NCI-H460 (cell line): ENCODE measurements around the gene CAP1. TPM values are rescaled to one million over a fixed set of nuclear protein-coding genes. Genes with fewer than 3 reads are reported as not detected.

Experiments
- DNase-seq: peaks from one replicate; pipeline ENCODE4 v3.0.0-alpha.2; 2016; ENCODE audit warnings: low read depth; ENCODE audit errors: extremely low read depth
- total RNA-seq: library from RNA; depleted of rRNA; stranded (reverse); fragments of >200 nt; shearing (Covaris generic); gene quantifications from 2 replicates; pipeline ENCODE4 v1.2.3, GENCODE V29; 2014

Gene CAP1
- total RNA-seq, 1 experiment from 2014 or later, result 163 TPM

- no peak for DNase-seq
Observed at GRCh38 chr1:40058097-40058452, 17.5 kb downstream of the CAP1 start.

GRCh38 chr1:40058453-40059337, 18.2 kb downstream of the CAP1 start:
- DNase-seq, result no peak

GRCh38 chr1:40059338-40059959, 18.9 kb downstream of the CAP1 start:
- DNase-seq, result no peak

DNA sequence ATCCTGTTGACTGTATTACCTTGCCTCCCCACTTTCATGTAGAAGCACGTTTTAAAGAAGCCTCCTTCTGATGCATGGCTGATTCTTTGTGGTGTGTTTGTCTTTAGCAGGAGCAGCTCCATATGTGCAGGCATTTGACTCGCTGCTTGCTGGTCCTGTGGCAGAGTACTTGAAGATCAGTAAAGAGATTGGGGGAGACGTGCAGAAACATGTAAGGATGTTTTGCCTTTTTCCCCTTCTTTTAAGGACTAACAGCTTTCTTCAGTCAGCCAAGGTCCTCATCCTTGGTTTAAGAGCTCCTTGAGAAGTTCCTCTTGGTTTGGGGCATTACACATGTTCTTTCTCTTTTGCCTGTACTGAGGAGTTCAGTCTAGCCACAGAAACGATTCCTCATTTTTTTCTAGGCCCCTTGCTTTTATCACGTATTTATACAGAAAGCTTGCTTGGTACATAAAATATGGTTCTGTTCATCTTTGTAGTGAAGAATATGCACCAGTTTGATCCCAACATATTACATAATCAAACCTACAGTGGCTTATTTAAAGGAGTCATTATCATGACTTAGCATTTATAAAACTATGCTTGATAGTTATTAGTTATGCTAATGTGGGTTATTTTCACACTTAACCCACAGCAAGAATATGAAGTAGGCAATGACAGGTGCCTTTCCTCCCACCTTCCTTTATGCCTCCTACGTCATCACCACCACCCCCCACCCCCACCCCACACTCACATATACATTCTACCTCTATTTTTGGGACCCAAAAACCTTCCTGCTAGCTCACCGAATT, 19.6 kb downstream of the CAP1 start:
- DNase-seq, result no peak

DNA sequence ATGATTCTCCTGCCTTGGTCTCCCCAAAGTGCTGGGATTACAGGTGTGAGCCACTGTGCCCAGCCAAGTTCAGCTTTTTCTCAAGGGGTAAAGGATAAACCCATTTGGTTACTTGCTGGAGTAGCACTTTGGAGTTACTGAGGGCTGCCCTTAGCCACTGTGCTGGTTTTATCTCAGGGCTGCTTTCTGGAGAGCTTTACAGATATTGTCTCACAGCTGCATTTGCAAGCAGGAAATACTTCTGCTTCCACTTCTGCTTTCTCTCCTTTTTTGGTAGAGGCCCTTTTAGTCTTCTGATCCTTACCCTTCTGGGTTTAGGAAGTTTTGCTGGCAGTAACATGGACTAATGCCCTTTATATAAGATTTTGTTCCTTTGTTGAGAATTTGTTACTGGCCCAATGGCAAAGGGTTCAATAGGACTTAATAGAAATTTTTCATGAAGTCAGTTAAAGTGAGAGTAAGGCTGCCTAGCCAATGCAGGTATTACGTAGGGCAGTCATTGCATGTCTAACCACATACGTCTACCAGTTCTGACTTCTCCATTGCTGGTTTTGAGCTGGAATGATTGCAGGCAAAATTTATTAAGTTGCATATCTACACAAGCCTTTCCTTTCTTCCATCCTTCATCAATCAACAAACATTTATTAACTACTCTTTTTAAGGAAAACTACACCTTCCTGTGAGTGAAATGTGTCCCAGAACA, 24.4 kb downstream of the CAP1 start:
- DNase-seq, result no peak

GRCh38 chr1:40067023-40067422, 26.5 kb downstream of the CAP1 start:
- DNase-seq, result no peak

- DNase-seq, result no peak
Observed at GRCh38 chr1:40067851-40068250, 27.3 kb downstream of the CAP1 start.

DNA sequence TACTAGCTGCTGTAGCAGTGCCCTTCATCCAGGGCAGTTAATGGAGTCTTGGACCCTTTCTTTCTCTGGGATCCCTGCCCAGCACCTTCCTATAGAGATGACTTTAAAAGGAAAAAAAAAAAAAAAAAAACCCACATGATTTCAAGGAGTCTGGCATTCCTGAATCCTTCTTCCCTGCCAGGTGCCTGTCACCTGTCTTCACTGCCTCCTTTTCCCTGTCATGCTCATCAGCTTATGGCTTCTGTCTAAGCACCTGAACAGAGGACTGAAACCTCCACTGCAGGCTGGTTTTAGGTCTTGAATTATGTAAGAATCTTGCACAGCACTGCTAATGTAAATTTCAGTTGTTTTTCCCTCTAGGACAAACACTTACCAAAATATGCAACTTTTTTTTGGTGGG, 31.6 kb downstream of the CAP1 start:
- DNase-seq, result no peak

GRCh38 chr1:40073062-40073461, 32.5 kb downstream of the CAP1 start:
- no peak for DNase-seq

DNA sequence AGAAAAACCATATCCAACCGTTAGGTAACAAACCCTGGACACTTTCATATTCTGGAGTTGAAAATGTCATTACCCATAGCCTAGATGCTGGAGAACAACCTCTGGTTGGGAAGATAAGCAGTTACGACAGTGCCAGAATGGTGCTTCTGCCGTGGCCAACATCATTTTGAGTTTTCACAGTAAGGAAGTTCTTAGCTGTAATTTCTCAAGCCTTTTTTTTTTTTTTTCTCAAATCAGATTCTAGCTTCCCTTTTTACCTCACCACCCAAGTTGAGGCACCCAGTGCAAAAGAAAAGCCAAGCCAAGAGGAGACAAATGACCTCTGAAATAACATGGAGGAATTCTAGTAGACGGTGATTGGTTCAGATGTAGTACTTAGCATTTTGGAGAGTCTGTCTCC, 34.7 kb downstream of the CAP1 start:
- no peak for DNase-seq

- DNase-seq, result no peak
Observed at GRCh38 chr1:40076895-40077312, 36.4 kb downstream of the CAP1 start.

DNA sequence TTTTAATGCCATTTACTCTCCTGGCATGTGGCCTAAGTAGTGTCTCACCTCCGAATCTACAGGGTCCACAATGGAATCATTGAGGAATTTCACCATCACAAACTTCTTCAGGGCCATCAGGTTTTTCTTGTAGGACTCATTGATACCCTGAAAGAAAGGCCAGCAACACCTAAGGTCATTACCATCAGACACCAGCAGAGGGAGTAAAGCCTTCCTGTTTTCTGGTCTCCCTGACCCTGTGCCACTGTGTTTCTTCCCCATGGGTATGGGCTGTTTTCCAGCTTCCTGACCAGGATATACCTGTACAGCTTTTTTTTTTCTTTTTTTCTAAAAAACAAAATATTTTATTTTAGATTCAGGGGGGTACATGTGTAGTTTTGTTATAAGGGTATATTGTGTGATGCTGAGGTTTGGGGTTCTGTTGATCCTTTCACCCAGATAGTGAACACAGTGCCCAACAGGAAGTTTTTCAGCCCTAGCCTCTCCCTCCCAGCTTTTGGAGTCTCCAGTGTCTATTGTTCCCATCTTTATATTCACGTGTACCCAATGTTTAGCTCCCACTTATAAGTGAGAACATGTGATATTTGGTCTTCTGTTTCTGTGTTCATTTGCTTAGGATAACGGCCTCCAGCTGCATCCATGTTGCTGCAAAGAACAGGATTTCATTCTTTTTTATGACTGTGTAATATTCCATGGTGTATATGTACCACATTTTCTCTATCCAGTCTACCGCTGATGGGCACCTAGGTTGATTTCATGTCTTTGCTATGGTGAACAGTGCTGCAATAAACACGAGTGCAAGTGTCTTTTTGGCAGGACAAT, 38.2 kb downstream of the CAP1 start:
- DNase-seq, result peak; percentile 63

GRCh38 chr1:40079774-40080400, 39.4 kb downstream of the CAP1 start:
- DNase-seq, result no peak

GRCh38 chr1:40081871-40082270, 41.3 kb downstream of the CAP1 start:
- DNase-seq, result no peak

DNA sequence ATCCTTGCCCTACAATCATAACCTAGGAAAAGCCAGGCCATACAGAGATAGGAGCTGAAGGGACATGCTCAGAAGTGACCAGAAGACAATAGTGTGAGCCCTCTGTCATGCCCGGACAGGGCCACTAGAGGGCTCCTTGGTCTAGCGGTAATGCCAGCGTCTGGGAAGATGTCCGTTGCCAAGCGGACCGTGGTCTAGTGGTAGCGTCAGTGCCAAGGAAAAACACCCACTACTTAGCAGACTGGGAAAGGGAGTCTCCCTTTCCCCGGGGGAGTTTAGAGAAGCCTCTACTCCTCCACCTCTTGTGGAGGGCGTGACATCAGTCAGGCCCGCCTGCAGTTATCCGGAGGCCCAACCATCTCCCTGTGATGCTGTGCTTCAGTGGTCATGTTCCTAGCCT, 44.2 kb downstream of the CAP1 start:
- peak; percentile 40 for DNase-seq

- no peak for DNase-seq
Observed at GRCh38 chr1:40090652-40091355, 50.3 kb downstream of the CAP1 start.

DNA sequence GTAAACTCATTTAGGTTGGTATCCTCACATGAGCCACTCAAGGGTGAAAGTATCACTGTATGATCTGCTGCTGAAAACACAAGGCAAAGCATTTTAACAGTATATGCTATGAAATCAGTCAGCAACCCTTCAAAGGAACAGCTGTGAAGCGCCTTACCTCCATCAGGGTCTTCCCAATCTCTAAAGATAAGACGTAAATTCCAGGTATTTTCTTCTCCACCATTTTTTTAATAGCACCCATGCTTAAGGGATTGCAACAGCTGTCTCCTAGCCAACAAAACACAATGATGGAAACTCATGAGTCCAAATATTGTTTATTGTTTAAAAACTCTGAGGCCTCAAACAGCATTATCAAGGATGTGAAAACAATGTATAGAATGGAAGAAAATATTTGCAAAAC, 51.7 kb downstream of the CAP1 start:
- DNase-seq, result no peak

DNA sequence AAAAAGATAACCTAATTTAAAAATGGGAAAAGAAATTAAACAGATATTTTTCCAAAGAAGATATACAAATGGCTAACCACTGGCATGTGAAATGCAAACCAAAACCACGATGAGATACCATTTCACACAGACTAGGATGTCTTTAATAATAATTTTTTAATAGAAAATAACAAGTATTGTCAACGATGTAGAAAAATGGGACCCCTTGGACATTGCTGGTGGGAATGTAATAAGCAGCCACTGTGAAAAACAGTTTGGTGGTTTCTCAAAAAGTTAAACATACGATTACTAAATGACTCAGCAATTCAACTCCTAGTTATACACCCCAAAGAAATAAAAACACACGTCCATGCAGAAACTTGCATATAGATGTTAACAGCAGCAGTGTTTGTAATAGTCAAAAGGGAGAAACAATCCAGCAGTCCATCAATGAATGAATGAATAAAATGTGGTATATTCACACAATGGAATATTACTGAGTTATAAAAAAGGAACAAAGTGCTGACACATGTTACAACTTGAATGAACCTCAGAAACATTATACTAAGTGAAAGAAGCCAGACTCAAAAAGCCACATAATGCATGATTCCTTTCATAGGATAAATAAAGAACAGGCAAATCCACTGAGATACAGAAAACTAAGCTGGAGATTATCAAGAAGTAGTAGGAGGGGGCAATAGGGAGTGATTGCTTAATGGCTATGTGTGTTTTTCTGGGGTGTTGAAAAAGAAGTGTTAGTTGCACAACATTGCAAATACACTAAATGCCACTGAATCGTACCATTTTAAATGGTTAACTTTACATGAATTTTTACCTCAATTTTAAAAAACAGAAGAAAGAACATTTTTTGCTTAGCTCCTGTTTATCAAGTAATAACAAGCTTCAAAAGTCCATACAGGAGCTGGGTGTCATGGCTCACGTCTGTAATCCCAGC, 52.4 kb downstream of the CAP1 start:
- DNase-seq, result peak; percentile 42
